Erythroblast (primary cell): ENCODE data around the gene SCRN2.

ENCODE experiments used
- GATA1 ChIP-seq: IDR thresholded peaks from 2 replicates; pipeline ENCODE4 v1.6.1; 2011; ENCODE audit warnings: low read depth, mild to moderate bottlenecking, control low read depth, low read length, moderate library complexity
- POLR2A ChIP-seq: IDR thresholded peaks from 2 replicates; pipeline ENCODE4 v1.6.1; 2011; ENCODE audit warnings: mild to moderate bottlenecking, low read length

DNA sequence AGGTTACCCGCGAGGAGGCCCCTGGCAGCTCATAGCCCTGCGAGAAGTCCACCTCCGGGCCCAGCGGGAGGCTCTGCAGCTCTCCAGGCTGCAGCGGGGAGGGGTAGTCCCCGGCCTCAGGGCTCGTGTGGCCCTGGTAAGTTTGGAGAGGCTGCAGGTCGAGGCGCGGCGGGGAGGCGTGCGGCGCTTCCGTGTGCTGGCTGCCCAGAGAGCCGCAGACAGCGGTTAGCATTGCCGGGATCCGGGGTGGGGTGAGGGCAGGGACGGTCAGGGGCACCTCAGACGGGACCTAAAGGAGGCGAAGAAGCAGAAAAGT, 7.1 kb upstream of the SCRN2 start:
- TF ChIP-seq POLR2A (no peak), GATA1 (no peak)
